HFF-Myc (cell line): ENCODE measurements around the gene HTR3D.

ENCODE experiments used
- DNase-seq: peaks from one replicate; pipeline ENCODE4 v3.0.0-alpha.2; 2011; ENCODE audit warnings: low read depth; ENCODE audit errors: extremely low read depth
- H3K4me3 ChIP-seq: replicated peaks from 2 replicates; pipeline ENCODE4 v1.5.1; 2011; ENCODE audit warnings: low read depth, mild to moderate bottlenecking, control low read depth, low read length
- CTCF ChIP-seq: IDR thresholded peaks from 2 replicates; pipeline ENCODE4 v1.5.1; 2012; ENCODE audit warnings: mild to moderate bottlenecking, low read depth, low read length, control low read depth; ENCODE audit errors: missing control alignments

The HTR3D gene

GRCh38 chr3:184031187-184031792 lies at the start of gene HTR3D:
Gene HTR3D, plus strand, starts transcription at chr3:184031742. Its CDS starts 0 bp downstream, at chr3:184031742.
- H3K4me3 ChIP-seq: no peak within 1 kb of the TSS
- no peak for TF ChIP-seq CTCF
- no peak for DNase-seq

- H3K4me3 ChIP-seq: no peak overlapping the region
- no peak for TF ChIP-seq CTCF
- no peak for DNase-seq
Measured at GRCh38 chr3:183981990-183982644, 49.4 kb upstream of the HTR3D start.

GRCh38 chr3:183984127-183984740 lies 47.3 kb upstream of the HTR3D start:
- H3K4me3 ChIP-seq: no peak overlapping the region
- no peak for DNase-seq
- TF ChIP-seq CTCF: no peak

GRCh38 chr3:183984749-183985729 lies 46.5 kb upstream of the HTR3D start:
- TF ChIP-seq CTCF: no peak
- H3K4me3 ChIP-seq: no peak overlapping the region
- DNase-seq: no peak

GRCh38 chr3:183987000-183987600 lies 44.4 kb upstream of the HTR3D start:
- DNase-seq: no peak
- TF ChIP-seq CTCF: no peak
- H3K4me3 ChIP-seq: no peak overlapping the region

- TF ChIP-seq CTCF: no peak
- no peak for DNase-seq
- H3K4me3 ChIP-seq: no peak overlapping the region
Measured at GRCh38 chr3:183988216-183988790, 43.2 kb upstream of the HTR3D start.
